ENCODE data around the gene CNNM1. TPM values are rescaled to one million over a fixed set of nuclear protein-coding genes. Genes with fewer than 3 reads are reported as not detected.

The CNNM1 gene
- total and polyA plus RNA-seq, 2 donors (not counting 3 experiments of a cell fraction or from before 2014, with no cell fraction given) = not detected

- Histone ChIP-seq H3K79me2 (ENCODE audit: control insufficient read depth, insufficient read depth, low read length) (peaks cover 11% of the 10 kb centered on the region), H2AFZ (ENCODE audit: low read depth, low read length) (no peak overlapping the region), H4K20me1 (replicated peaks; ENCODE audit: control insufficient read depth, extremely low read depth, insufficient read depth, low read length) (no peaks in the 10 kb centered on the region), H3K9me3 (replicated peaks; ENCODE audit: control insufficient read depth, insufficient read depth, low read length) (no peaks in the 10 kb centered on the region), H3K4me2 (ENCODE audit: insufficient read depth, low read length) (no peak overlapping the region), H3K4me3 (replicated peaks in 1 of 3; ENCODE audit: insufficient read depth in 1 of 3, low read depth in 1 of 3, low read length in 3 of 3) (no peak overlapping the region), H3K27ac (ENCODE audit: insufficient read depth, low read depth, low read length) (no peak overlapping the region), H3K9ac (replicated peaks; ENCODE audit: extremely low read depth, insufficient read depth, low read length) (no peak overlapping the region), H3K36me3 (ENCODE audit: control insufficient read depth in 2 of 2, extremely low read depth in 1 of 2, insufficient read depth in 2 of 2, low read length in 2 of 2) (no peaks in the 10 kb centered on the region), H3K27me3 (ENCODE audit: control insufficient read depth in 2 of 2, insufficient read depth in 2 of 2, low read length in 2 of 2) (no peaks in the 10 kb centered on the region), H3K4me1 (ENCODE audit: control insufficient read depth, extremely low read depth, insufficient read depth, low read length) (peaks cover 14% of the 10 kb centered on the region), H3K9me1 (replicated peaks; ENCODE audit: control insufficient read depth, extremely low read depth, insufficient read depth, low read length) (no peaks in the 10 kb centered on the region)
- FAIRE-seq (no peak), DNase-seq (ENCODE audit: low read depth, low spot score) (no peak)
- dilution Hi-C loops (cut with MboI; ENCODE audit: extremely low pct_ligation_motif_present, low sequenced_read_pairs) = loop anchor here (25.0 kb wide), 1 partner anchor 179 kb away; the partner anchor contains the start of gene SLC25A28
- CTCF ChIA-PET = interaction anchor here (1.0 to 7.9 kb wide), 5 partner anchors 39 to 966 kb away, joined by 4 to 233 read pairs (median 6); no protein-coding TSS in a partner anchor
- no TSS peak for BruUV-seq (replicated peaks)
- POLR2A ChIA-PET = no interaction called here
- intact Hi-C loops (cut with micrococcal nuclease) = loop anchor here (5.0 kb wide), 1 partner anchor 94 kb away; no protein-coding TSS in a partner anchor
- TF ChIP-seq FOS (IDR thresholded peaks at IDR 0.05; ENCODE audit: borderline replicate concordance, insufficient read depth, low read length) = no peak
- TF ChIP-seq, protein P1, sequence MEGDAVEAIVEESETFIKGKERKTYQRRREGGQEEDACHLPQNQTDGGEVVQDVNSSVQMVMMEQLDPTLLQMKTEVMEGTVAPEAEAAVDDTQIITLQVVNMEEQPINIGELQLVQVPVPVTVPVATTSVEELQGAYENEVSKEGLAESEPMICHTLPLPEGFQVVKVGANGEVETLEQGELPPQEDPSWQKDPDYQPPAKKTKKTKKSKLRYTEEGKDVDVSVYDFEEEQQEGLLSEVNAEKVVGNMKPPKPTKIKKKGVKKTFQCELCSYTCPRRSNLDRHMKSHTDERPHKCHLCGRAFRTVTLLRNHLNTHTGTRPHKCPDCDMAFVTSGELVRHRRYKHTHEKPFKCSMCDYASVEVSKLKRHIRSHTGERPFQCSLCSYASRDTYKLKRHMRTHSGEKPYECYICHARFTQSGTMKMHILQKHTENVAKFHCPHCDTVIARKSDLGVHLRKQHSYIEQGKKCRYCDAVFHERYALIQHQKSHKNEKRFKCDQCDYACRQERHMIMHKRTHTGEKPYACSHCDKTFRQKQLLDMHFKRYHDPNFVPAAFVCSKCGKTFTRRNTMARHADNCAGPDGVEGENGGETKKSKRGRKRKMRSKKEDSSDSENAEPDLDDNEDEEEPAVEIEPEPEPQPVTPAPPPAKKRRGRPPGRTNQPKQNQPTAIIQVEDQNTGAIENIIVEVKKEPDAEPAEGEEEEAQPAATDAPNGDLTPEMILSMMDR (IDR thresholded peaks at IDR 0.05; ENCODE audit: extremely low read depth in 1 of 2, insufficient read depth in 1 of 2, low read depth in 1 of 2, low read length in 2 of 2) = no peak
- no peak for TF ChIP-seq JUN (IDR thresholded peaks at IDR 0.05; ENCODE audit: borderline replicate concordance, insufficient read depth, insufficient read length, low read depth)
- no peak for TF ChIP-seq POLR2A (IDR thresholded peaks at IDR 0.05; ENCODE audit: low read depth, low read length)
- TF ChIP-seq GATA2 (IDR thresholded peaks at IDR 0.05; ENCODE audit: insufficient read depth, insufficient read length, low read depth, low read length) = no peak
- no peak for TF ChIP-seq MYC (IDR thresholded peaks at IDR 0.05; ENCODE audit: low read depth, low read length)
- no peak for TF ChIP-seq EZH2 (IDR thresholded peaks at IDR 0.05; ENCODE audit: borderline replicate concordance, low read depth, low read length, severe bottlenecking)
- TF ChIP-seq, protein P2, sequence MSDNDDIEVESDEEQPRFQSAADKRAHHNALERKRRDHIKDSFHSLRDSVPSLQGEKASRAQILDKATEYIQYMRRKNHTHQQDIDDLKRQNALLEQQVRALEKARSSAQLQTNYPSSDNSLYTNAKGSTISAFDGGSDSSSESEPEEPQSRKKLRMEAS (IDR thresholded peaks at IDR 0.05; ENCODE audit: insufficient read depth, insufficient read length) = no peak
- TF ChIP-seq POLR2AphosphoS5 (IDR thresholded peaks at IDR 0.05; ENCODE audit: insufficient read depth, low read depth, low read length) = no peak
Observed at GRCh38 chr10:99432881-99433280, 103.7 kb downstream of the CNNM1 start.

All from endothelial cell of umbilical vein (primary cell).